Measurements from ENCODE around the gene CORO2B. TPM values are rescaled to one million over a fixed set of nuclear protein-coding genes. Genes with fewer than 3 reads are reported as not detected.

CORO2B gene
- total RNA-seq, 1 donor from 2014 or later, result 21.3 TPM

GRCh38 chr15:68617777-68618176 lies 39.0 kb downstream of the CORO2B start:
- Mint-ChIP-seq H3K9me3 (no peaks in the 10 kb centered on the region), H3K27me3 (ENCODE audit: low read depth) (no peaks in the 10 kb centered on the region), H3K36me3 (ENCODE audit: low read depth) (no peaks in the 10 kb centered on the region), H3K4me3 (no peak overlapping the region), H3K4me1 (peaks cover 81% of the 10 kb centered on the region), H3K27ac (ENCODE audit: unreplicated experiment) (peak overlapping the region; percentile 65)
- no peak for DNase-seq (ENCODE audit: low read depth, low spot score)
- no peak for TF ChIP-seq CTCF (conservative IDR thresholded peaks at IDR 0.05)

GRCh38 chr15:68618394-68618793 lies 39.6 kb downstream of the CORO2B start:
- Mint-ChIP-seq H3K4me3 (no peak overlapping the region), H3K4me1 (peaks cover 75% of the 10 kb centered on the region), H3K9me3 (no peaks in the 10 kb centered on the region), H3K27ac (ENCODE audit: unreplicated experiment) (no peak overlapping the region), H3K36me3 (ENCODE audit: low read depth) (no peaks in the 10 kb centered on the region), H3K27me3 (ENCODE audit: low read depth) (no peaks in the 10 kb centered on the region)
- DNase-seq (ENCODE audit: low read depth, low spot score), result no peak
- no peak for TF ChIP-seq CTCF (conservative IDR thresholded peaks at IDR 0.05)

- no peak overlapping the region for H3K4me3 Mint-ChIP-seq
- H3K9me3 Mint-ChIP-seq, result no peaks in the 10 kb centered on the region
- no peak for DNase-seq (ENCODE audit: low read depth, low spot score)
- H3K27ac Mint-ChIP-seq (ENCODE audit: unreplicated experiment), result no peak overlapping the region
- H3K4me1 Mint-ChIP-seq, result peaks cover 70% of the 10 kb centered on the region
- H3K36me3 Mint-ChIP-seq (ENCODE audit: low read depth), result no peaks in the 10 kb centered on the region
- no peak for TF ChIP-seq CTCF (conservative IDR thresholded peaks at IDR 0.05)
- H3K27me3 Mint-ChIP-seq (ENCODE audit: low read depth), result no peaks in the 10 kb centered on the region
These were observed 40.3 kb downstream of the CORO2B start for GRCh38 chr15:68618908-68619698.

- no peaks in the 10 kb centered on the region for H3K9me3 Mint-ChIP-seq
- no peaks in the 10 kb centered on the region for H3K27me3 Mint-ChIP-seq (ENCODE audit: low read depth)
- DNase-seq (ENCODE audit: low read depth, low spot score), result no peak
- no peak overlapping the region for H3K4me3 Mint-ChIP-seq
- no peak for TF ChIP-seq CTCF (conservative IDR thresholded peaks at IDR 0.05)
- peak overlapping the region; percentile 37 for H3K27ac Mint-ChIP-seq (ENCODE audit: unreplicated experiment)
- H3K36me3 Mint-ChIP-seq (ENCODE audit: low read depth), result no peaks in the 10 kb centered on the region
- H3K4me1 Mint-ChIP-seq, result peaks cover 60% of the 10 kb centered on the region
These were observed 42.1 kb downstream of the CORO2B start for GRCh38 chr15:68620721-68621527.

GRCh38 chr15:68621535-68621934 lies 42.7 kb downstream of the CORO2B start:
- Mint-ChIP-seq H3K27ac (ENCODE audit: unreplicated experiment) (no peak overlapping the region), H3K9me3 (no peaks in the 10 kb centered on the region), H3K4me1 (peaks cover 60% of the 10 kb centered on the region), H3K36me3 (ENCODE audit: low read depth) (no peaks in the 10 kb centered on the region), H3K4me3 (no peak overlapping the region), H3K27me3 (ENCODE audit: low read depth) (no peaks in the 10 kb centered on the region)
- no peak for DNase-seq (ENCODE audit: low read depth, low spot score)
- no peak for TF ChIP-seq CTCF (conservative IDR thresholded peaks at IDR 0.05)

Data from neural crest cell (in vitro differentiated cells).